ENCODE measurements around the gene MSH5. TPM values are rescaled to one million over a fixed set of nuclear protein-coding genes. Genes with fewer than 3 reads are reported as not detected.

MSH5 gene
- total and polyA plus RNA-seq, 2 of the 13 experiments (the other 11 are each of a cell fraction or from before 2014, with no cell fraction given), result 10.2 to 38.7 TPM

- TF ChIP-seq, protein P1, sequence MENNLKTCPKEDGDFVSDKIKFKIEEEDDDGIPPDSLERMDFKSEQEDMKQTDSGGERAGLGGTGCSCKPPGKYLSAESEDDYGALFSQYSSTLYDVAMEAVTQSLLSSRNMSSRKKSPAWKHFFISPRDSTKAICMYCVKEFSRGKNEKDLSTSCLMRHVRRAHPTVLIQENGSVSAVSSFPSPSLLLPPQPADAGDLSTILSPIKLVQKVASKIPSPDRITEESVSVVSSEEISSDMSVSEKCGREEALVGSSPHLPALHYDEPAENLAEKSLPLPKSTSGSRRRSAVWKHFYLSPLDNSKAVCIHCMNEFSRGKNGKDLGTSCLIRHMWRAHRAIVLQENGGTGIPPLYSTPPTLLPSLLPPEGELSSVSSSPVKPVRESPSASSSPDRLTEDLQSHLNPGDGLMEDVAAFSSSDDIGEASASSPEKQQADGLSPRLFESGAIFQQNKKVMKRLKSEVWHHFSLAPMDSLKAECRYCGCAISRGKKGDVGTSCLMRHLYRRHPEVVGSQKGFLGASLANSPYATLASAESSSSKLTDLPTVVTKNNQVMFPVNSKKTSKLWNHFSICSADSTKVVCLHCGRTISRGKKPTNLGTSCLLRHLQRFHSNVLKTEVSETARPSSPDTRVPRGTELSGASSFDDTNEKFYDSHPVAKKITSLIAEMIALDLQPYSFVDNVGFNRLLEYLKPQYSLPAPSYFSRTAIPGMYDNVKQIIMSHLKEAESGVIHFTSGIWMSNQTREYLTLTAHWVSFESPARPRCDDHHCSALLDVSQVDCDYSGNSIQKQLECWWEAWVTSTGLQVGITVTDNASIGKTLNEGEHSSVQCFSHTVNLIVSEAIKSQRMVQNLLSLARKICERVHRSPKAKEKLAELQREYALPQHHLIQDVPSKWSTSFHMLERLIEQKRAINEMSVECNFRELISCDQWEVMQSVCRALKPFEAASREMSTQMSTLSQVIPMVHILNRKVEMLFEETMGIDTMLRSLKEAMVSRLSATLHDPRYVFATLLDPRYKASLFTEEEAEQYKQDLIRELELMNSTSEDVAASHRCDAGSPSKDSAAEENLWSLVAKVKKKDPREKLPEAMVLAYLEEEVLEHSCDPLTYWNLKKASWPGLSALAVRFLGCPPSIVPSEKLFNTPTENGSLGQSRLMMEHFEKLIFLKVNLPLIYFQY (CRISPR knock-in tag; IDR thresholded peaks at IDR 0.05; ENCODE audit: borderline replicate concordance), result peak; percentile 42; the same call in 1 of the 2 replicates
- peak; percentile 84 for TF ChIP-seq SMC3 (IDR thresholded peaks at IDR 0.05; ENCODE audit: low read length)
- no peak for TF ChIP-seq SRSF1 (optimal IDR thresholded peaks at IDR 0.05; ENCODE audit: low read depth, low read length)
- no peak for TF ChIP-seq MAFF (IDR thresholded peaks at IDR 0.05; ENCODE audit: low read depth, low read length)
- peak; percentile 54; the same call in 1 of the 2 replicates for TF ChIP-seq ISL2 (CRISPR knock-in tag; IDR thresholded peaks at IDR 0.05)
- TF ChIP-seq EHMT2 (IDR thresholded peaks at IDR 0.05; ENCODE audit: borderline replicate concordance, low read depth, low read length), result no peak
- peak; percentile 58; the same call in 1 of the 2 replicates for TF ChIP-seq ZNF543 (CRISPR knock-in tag; IDR thresholded peaks at IDR 0.05)
- no peak for TF ChIP-seq BHLHE40 (IDR thresholded peaks at IDR 0.05; ENCODE audit: low read length)
- TF ChIP-seq CENPBD1 (CRISPR knock-in tag; IDR thresholded peaks at IDR 0.05; ENCODE audit: borderline replicate concordance, low read depth), result no peak
- TF ChIP-seq, protein P2, sequence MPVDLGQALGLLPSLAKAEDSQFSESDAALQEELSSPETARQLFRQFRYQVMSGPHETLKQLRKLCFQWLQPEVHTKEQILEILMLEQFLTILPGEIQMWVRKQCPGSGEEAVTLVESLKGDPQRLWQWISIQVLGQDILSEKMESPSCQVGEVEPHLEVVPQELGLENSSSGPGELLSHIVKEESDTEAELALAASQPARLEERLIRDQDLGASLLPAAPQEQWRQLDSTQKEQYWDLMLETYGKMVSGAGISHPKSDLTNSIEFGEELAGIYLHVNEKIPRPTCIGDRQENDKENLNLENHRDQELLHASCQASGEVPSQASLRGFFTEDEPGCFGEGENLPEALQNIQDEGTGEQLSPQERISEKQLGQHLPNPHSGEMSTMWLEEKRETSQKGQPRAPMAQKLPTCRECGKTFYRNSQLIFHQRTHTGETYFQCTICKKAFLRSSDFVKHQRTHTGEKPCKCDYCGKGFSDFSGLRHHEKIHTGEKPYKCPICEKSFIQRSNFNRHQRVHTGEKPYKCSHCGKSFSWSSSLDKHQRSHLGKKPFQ (CRISPR knock-in tag; IDR thresholded peaks at IDR 0.05; ENCODE audit: insufficient replicate concordance), result no peak
- TF ChIP-seq EEA1 (CRISPR knock-in tag; IDR thresholded peaks at IDR 0.05; ENCODE audit: borderline replicate concordance), result no peak
- no peak for TF ChIP-seq ZFP37 (CRISPR knock-in tag; IDR thresholded peaks at IDR 0.05; ENCODE audit: borderline replicate concordance)
- peak; percentile 68; the same call in 1 of the 2 replicates for TF ChIP-seq ZNF343 (CRISPR knock-in tag; IDR thresholded peaks at IDR 0.05)
- TF ChIP-seq FOXA1 (IDR thresholded peaks at IDR 0.05), result no peak
- no peak; the same call in 1 of the 2 replicates for TF ChIP-seq FOXA1 (CRISPR knock-in tag; IDR thresholded peaks at IDR 0.05)
- peak; percentile 60 for TF ChIP-seq KMT2B (CRISPR knock-in tag; IDR thresholded peaks at IDR 0.05)
- TF ChIP-seq BRD4 (CRISPR knock-in tag; IDR thresholded peaks at IDR 0.05), result peak; percentile 38; the same call in 1 of the 2 replicates
- no peak for TF ChIP-seq RBM39 (IDR thresholded peaks at IDR 0.05; ENCODE audit: low read depth, low read length, poor library complexity, severe bottlenecking)
- no peak; the same call in 1 of the 2 replicates for TF ChIP-seq ZBTB4 (CRISPR knock-in tag; IDR thresholded peaks at IDR 0.05; ENCODE audit: borderline replicate concordance)
Measured at GRCh38 chr6:31729515-31729978, 10.3 kb upstream of the MSH5 start (continued).

All from HepG2 (cell line).